ENCODE data around the gene RIPOR2.
A peak's percentile ranks its signal among the peaks of the same experiment; 100 is the strongest.
"Not testable (repeated sequence)": the region's sequence is repeated elsewhere in the genome, so short reads cannot be mapped to it uniquely, and the experiment has no call there.

RIPOR2 gene

GRCh38 chr6:24902782-24903181 lies 33.0 kb downstream of the RIPOR2 start:
- DNase-seq (ENCODE audit: low read depth) = peak; percentile 76

- no peak for DNase-seq (ENCODE audit: low read depth)
Observed at GRCh38 chr6:24901698-24902328, 33.9 kb downstream of the RIPOR2 start.

- no peak for DNase-seq (ENCODE audit: low read depth)
Observed at GRCh38 chr6:24900917-24901697, 34.7 kb downstream of the RIPOR2 start.

GRCh38 chr6:24899997-24900325 lies 35.8 kb downstream of the RIPOR2 start:
- DNase-seq (ENCODE audit: low read depth) = no peak

- DNase-seq (ENCODE audit: low read depth) = no peak
Observed at GRCh38 chr6:24899136-24899996, 36.4 kb downstream of the RIPOR2 start.

GRCh38 chr6:24898676-24899075 lies 37.1 kb downstream of the RIPOR2 start:
- no peak for DNase-seq (ENCODE audit: low read depth)

GRCh38 chr6:24897186-24897585 lies 38.6 kb downstream of the RIPOR2 start:
- no peak for DNase-seq (ENCODE audit: low read depth)

GRCh38 chr6:24893342-24893850 lies 42.4 kb downstream of the RIPOR2 start:
- no peak for DNase-seq (ENCODE audit: low read depth)

- no peak for DNase-seq (ENCODE audit: low read depth)
Observed at GRCh38 chr6:24891004-24891403, 44.8 kb downstream of the RIPOR2 start.

- DNase-seq (ENCODE audit: low read depth) = no peak
Observed at GRCh38 chr6:24890471-24890870, 45.3 kb downstream of the RIPOR2 start.

- DNase-seq (ENCODE audit: low read depth) = no peak
Observed at GRCh38 chr6:24888715-24889370, 46.9 kb downstream of the RIPOR2 start.

- DNase-seq (ENCODE audit: low read depth) = no peak
Observed at GRCh38 chr6:24887545-24888140, 48.1 kb downstream of the RIPOR2 start.

GRCh38 chr6:24883618-24884017 lies 52.1 kb downstream of the RIPOR2 start:
- peak; percentile 70 for DNase-seq (ENCODE audit: low read depth)

GRCh38 chr6:24882835-24883555 lies 52.8 kb downstream of the RIPOR2 start:
- no peak for DNase-seq (ENCODE audit: low read depth)

GRCh38 chr6:24882295-24882694 lies 53.5 kb downstream of the RIPOR2 start:
- no peak for DNase-seq (ENCODE audit: low read depth)

- DNase-seq (ENCODE audit: low read depth) = no peak
Observed at GRCh38 chr6:24881376-24881775, 54.4 kb downstream of the RIPOR2 start.

- DNase-seq (ENCODE audit: low read depth) = no peak
Observed at GRCh38 chr6:24880451-24880850, 55.3 kb downstream of the RIPOR2 start.

GRCh38 chr6:24879351-24879750 lies 56.4 kb downstream of the RIPOR2 start:
- DNase-seq (ENCODE audit: low read depth) = peak; percentile 78

GRCh38 chr6:24877747-24878146 lies 58.0 kb downstream of the RIPOR2 start:
- not testable (repeated sequence) for DNase-seq (ENCODE audit: low read depth)

- no peak for DNase-seq (ENCODE audit: low read depth)
Observed at GRCh38 chr6:24876499-24877465, 59.0 kb downstream of the RIPOR2 start.

Measured in GM04504 (cell line).